HCT116 (cell line): ENCODE data around the gene CGB5. TPM values are rescaled to one million over a fixed set of nuclear protein-coding genes. Genes with fewer than 3 reads are reported as not detected.

Experiments
- ATAC-seq: fragments of 200-7000 bp; cut with Tn5 transposase; 2 replicates; pipeline ENCODE4 v1.9.1; 2020; ENCODE audit warnings: mild to moderate bottlenecking, moderate library complexity
- BruUV-seq: library from RNA; stranded (reverse); fragments of 400-500 nt; replicated peaks from 2 replicates; lab custom pipeline; 2021; lab: Mats Ljungman, UMichigan
- CTCF ChIA-PET: fragments of 300-600 bp; sonication (Branson Sonifier 250); formaldehyde crosslinking; loops from one replicate; lab custom pipeline; 2021; ENCODE audit warnings: antibody characterized with exemption; lab: Charles Lee
- POLR2A ChIA-PET: fragments of 300-600, 350-600 bp; sonication (Branson Sonifier 250); formaldehyde crosslinking; loops from one replicate; lab custom pipeline; 2021; ENCODE audit warnings: antibody characterized with exemption; lab: Charles Lee
- RAD21 ChIA-PET, 2 experiments: fragments of 300-600 bp; sonication (Branson Sonifier 250); formaldehyde crosslinking; loops; one replicate each; lab custom pipeline; 2023; ENCODE audit warnings: low total read pairs in 2 of 2; ENCODE audit not compliant: uncharacterized antibody in 2 of 2, unreplicated experiment in 2 of 2, low non-redundant PET in 1 of 2; lab: Charles Lee
- DNase-seq: peaks from one replicate; pipeline ENCODE4 v3.0.0-alpha.2; 2010; ENCODE audit warnings: low read depth, low spot score
- H2AFZ ChIP-seq: fragments of 200-600 bp; shearing (Covaris generic), sonication (generic); 2 replicates; pipeline ENCODE4 v1.6.1; 2017; ENCODE audit warnings: low read depth, mixed run types, mixed read lengths, antibody characterized with exemption, low read length; ENCODE audit not compliant: poor library complexity, severe bottlenecking
- H3K27ac ChIP-seq: 2 replicates; pipeline ENCODE4 v1.5.1; 2012; ENCODE audit warnings: low read depth, low read length
- H3K27me3 ChIP-seq: fragments of 200-600 bp; sonication (generic); 2 replicates; pipeline ENCODE4 v1.6.1; 2016; ENCODE audit warnings: mixed run types, low read length, mixed read lengths; ENCODE audit not compliant: insufficient read depth
- H3K36me3 ChIP-seq, 2 experiments: fragments of 200-500 bp in 1 of 2; fragments of 200-600 bp in 1 of 2; sonication (Bioruptor generic) in 1 of 2; sonication (generic) in 1 of 2; 2 replicates each; pipeline versions ENCODE4 v1.5.1 to v1.6.1; 2014 to 2016; ENCODE audit warnings: low read length in 2 of 2, inconsistent platforms in 1 of 2, mixed read lengths in 1 of 2, mixed run types in 1 of 2; ENCODE audit not compliant: insufficient read depth in 2 of 2, control insufficient read depth in 1 of 2
- H3K4me1 ChIP-seq, 2 experiments: fragments of 200-600 bp in 1 of 2; sonication (generic) in 1 of 2; 2 replicates each; pipeline versions ENCODE4 v1.5.1 to v1.6.1; 2012 to 2017; ENCODE audit warnings: low read length in 2 of 2, inconsistent platforms in 1 of 2, mild to moderate bottlenecking in 1 of 2, mixed read lengths in 1 of 2, mixed run types in 1 of 2, moderate library complexity in 1 of 2; ENCODE audit not compliant: insufficient read depth in 2 of 2, control insufficient read depth in 1 of 2
- H3K4me2 ChIP-seq: fragments of 200-600 bp; sonication (generic); 2 replicates; pipeline ENCODE4 v1.6.1; 2017; ENCODE audit warnings: mixed run types, low read length, mixed read lengths
- H3K4me3 ChIP-seq, 2 experiments: fragments of 200-600 bp in 1 of 2; sonication (generic) in 1 of 2; replicated peaks in 1 of 2; 2 replicates each; pipeline ENCODE4 v1.5.1; 2011 to 2016; ENCODE audit warnings: low read length in 2 of 2, control low read depth in 1 of 2, low read depth in 1 of 2, mild to moderate bottlenecking in 1 of 2, mixed read lengths in 1 of 2, mixed run types in 1 of 2
- H3K79me2 ChIP-seq: fragments of 200-600 bp; sonication (generic); 2 replicates; pipeline ENCODE4 v1.6.1; 2017; ENCODE audit warnings: mild to moderate bottlenecking, mixed run types, low read length, moderate library complexity, mixed read lengths; ENCODE audit not compliant: insufficient read depth
- H3K9ac ChIP-seq: fragments of 200-600 bp; sonication (generic); 2 replicates; pipeline ENCODE4 v1.6.1; 2016; ENCODE audit warnings: low read length, mixed read lengths
- H3K9me2 ChIP-seq: fragments of 200-600 bp; sonication (generic), shearing (Covaris generic); 2 replicates; pipeline ENCODE4 v1.6.1; 2017; ENCODE audit warnings: mixed run types, mild to moderate bottlenecking, moderate library complexity; ENCODE audit not compliant: insufficient read depth
- H3K9me3 ChIP-seq, 2 experiments: fragments of 200-500 bp in 1 of 2; fragments of 200-600 bp in 1 of 2; sonication (Bioruptor generic) in 1 of 2; sonication (generic) in 1 of 2; 2 replicates each; pipeline ENCODE4 v1.6.1; 2014 to 2017; ENCODE audit warnings: low read length in 2 of 2, mixed read lengths in 2 of 2, inconsistent platforms in 1 of 2, low read depth in 1 of 2, mild to moderate bottlenecking in 1 of 2, mixed run types in 1 of 2, moderate library complexity in 1 of 2; ENCODE audit not compliant: control insufficient read depth in 1 of 2, insufficient read depth in 1 of 2
- H4K20me1 ChIP-seq: fragments of 200-600 bp; sonication (generic), shearing (Covaris generic); 2 replicates; pipeline ENCODE4 v1.6.1; 2017; ENCODE audit warnings: mixed run types, mild to moderate bottlenecking, moderate library complexity; ENCODE audit not compliant: insufficient read depth
- CBX3 ChIP-seq: IDR thresholded peaks from 2 replicates; pipeline ENCODE4 v1.6.1; 2012; ENCODE audit warnings: low read depth
- CTCF ChIP-seq, 3 experiments: fragments of 200-600 bp in 1 of 3; sonication (generic) in 1 of 3; IDR thresholded peaks in 2 of 3; conservative IDR thresholded peaks in 1 of 3; 2 replicates each; pipeline ENCODE4 v1.5.1; 2012 to 2017; ENCODE audit warnings: low read depth in 2 of 3, low read length in 2 of 3, antibody characterized with exemption in 1 of 3, borderline replicate concordance in 1 of 3, control low read depth in 1 of 3, mild to moderate bottlenecking in 1 of 3, mixed read lengths in 1 of 3, mixed run types in 1 of 3, moderate library complexity in 1 of 3; ENCODE audit not compliant: insufficient read depth in 1 of 3
- EGR1 ChIP-seq: IDR thresholded peaks from 2 replicates; pipeline ENCODE4 v1.6.1; 2012; ENCODE audit warnings: low read depth
- ELF1 ChIP-seq: IDR thresholded peaks from 2 replicates; pipeline ENCODE4 v1.6.1; 2012; ENCODE audit warnings: low read depth, borderline replicate concordance
- EZH2 ChIP-seq: fragments of 200-600 bp; sonication (generic); IDR thresholded peaks from 2 replicates; pipeline ENCODE4 v1.6.1; 2017; ENCODE audit warnings: antibody characterized with exemption, mixed run types
- EZH2phosphoT487 ChIP-seq: fragments of 200-600 bp; IDR thresholded peaks from 2 replicates; pipeline ENCODE4 v1.6.1; 2018; ENCODE audit warnings: antibody characterized with exemption, borderline replicate concordance
- FOSL1 ChIP-seq: IDR thresholded peaks from 2 replicates; pipeline ENCODE4 v1.6.1; 2012; ENCODE audit warnings: low read depth
- JUND ChIP-seq: IDR thresholded peaks from 2 replicates; pipeline ENCODE4 v1.6.1; 2012
- POLR2A ChIP-seq: IDR thresholded peaks from 2 replicates; pipeline ENCODE4 v1.7.0; 2011; ENCODE audit warnings: borderline replicate concordance; ENCODE audit not compliant: insufficient read depth, insufficient read length; ENCODE audit errors: extremely low read depth
- POLR2AphosphoS5 ChIP-seq: IDR thresholded peaks from 2 replicates; pipeline ENCODE4 v1.6.1; 2011; ENCODE audit warnings: mild to moderate bottlenecking, low read depth, low read length, moderate library complexity
- RAD21 ChIP-seq: IDR thresholded peaks from 2 replicates; pipeline ENCODE4 v1.6.1; 2012; ENCODE audit warnings: low read depth, mild to moderate bottlenecking
- SP1 ChIP-seq: IDR thresholded peaks from 2 replicates; pipeline ENCODE4 v1.6.1; 2012; ENCODE audit warnings: low read depth
- SRF ChIP-seq: IDR thresholded peaks from 2 replicates; pipeline ENCODE4 v1.6.1; 2012; ENCODE audit warnings: low read depth
- YY1 ChIP-seq: IDR thresholded peaks from 2 replicates; pipeline ENCODE4 v1.6.1; 2011; ENCODE audit warnings: low read length, low read depth, moderate library complexity, mild to moderate bottlenecking; ENCODE audit not compliant: insufficient replicate concordance; ENCODE audit errors: extremely low read depth
- ZBTB33 ChIP-seq: IDR thresholded peaks from 2 replicates; pipeline ENCODE4 v1.6.1; 2011; ENCODE audit warnings: mild to moderate bottlenecking, low read length, moderate library complexity; ENCODE audit not compliant: insufficient replicate concordance; ENCODE audit errors: extremely low read depth
- ZFX ChIP-seq: fragments of 450-650 bp; IDR thresholded peaks from 2 replicates; pipeline ENCODE4 v1.6.1; 2017
- ZNF274 ChIP-seq: fragments of 200-500 bp; sonication (Bioruptor generic); IDR thresholded peaks from 2 replicates; pipeline ENCODE4 v1.6.1; 2014; ENCODE audit warnings: mild to moderate bottlenecking, low read depth, low read length, inconsistent platforms
- intact Hi-C: fragments of 100-400 bp; cut with micrococcal nuclease; formaldehyde crosslinking; loops from 2 replicates; pipeline ENCODE4 v1.10.0; 2022
- total RNA-seq: library from RNA; stranded (reverse); gene quantifications from one replicate; pipeline ENCODE4 v1.2.1, GENCODE V29; 2021; ENCODE audit not compliant: unreplicated experiment
- TF ChIP-seq, protein P1 (sequence below): IDR thresholded peaks from 2 replicates; pipeline ENCODE4 v1.6.1; 2012
- TF ChIP-seq, protein P2 (sequence below): IDR thresholded peaks from 2 replicates; pipeline ENCODE4 v1.6.1; 2012; ENCODE audit warnings: low read depth

Gene CGB5
- total RNA-seq, 1 experiment from 2014 or later = not detected

DNA sequence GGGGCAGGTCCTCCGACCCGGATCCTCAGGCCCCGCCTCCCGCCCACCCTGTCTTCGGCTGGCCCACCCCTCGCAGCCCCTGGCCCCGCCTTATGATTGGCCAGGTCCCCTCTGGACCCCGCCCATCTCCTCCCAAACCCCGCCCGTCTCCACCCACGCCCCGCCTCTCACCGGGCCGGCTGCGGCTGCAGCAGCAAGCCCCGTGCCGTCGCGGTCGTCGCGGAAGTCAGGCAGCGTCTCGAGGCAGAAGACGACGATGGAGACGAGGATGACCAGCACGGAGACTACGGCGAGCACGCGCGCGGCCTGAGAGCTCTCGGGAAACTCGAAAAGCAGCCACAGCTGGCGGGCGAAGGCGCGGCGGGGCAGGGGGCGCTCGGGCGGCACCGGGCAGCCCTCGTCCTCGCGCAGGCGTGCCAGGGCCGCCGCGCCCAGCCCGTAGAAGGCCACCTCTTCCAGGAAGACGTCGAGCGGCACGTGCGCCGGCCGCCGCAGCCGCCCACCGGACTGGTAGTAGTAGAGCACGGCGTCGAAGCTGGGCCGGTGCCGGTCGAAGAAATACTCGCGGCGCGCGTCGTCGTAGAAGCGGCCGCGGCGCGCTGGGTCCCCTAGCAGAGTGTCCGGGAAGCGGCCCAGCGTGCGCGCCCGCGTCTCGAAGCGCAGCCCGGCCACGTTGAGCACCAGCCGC lies 28.4 kb downstream of the CGB5 start:
- Histone ChIP-seq H3K79me2 (no peaks in the 10 kb centered on the region), H3K9ac (no peak overlapping the region), H3K36me3 (no peaks in the 10 kb centered on the region), H3K27ac (no peak overlapping the region), H3K27me3 (no peaks in the 10 kb centered on the region), H2AFZ (no peak overlapping the region), H3K9me2 (no peaks in the 10 kb centered on the region), H3K4me2 (no peak overlapping the region), H4K20me1 (no peaks in the 10 kb centered on the region), H3K4me1 (peaks cover 17 to 19% of the 10 kb centered on the region in 2 experiments), H3K9me3 (no peaks in the 10 kb centered on the region), H3K4me3 (no peak overlapping the region)
- ChIA-PET POLR2A (no interaction called here), RAD21 (no interaction called here), CTCF (no interaction called here)
- DNase-seq (no peak), ATAC-seq (no peak)
- TF ChIP-seq SP1 = no peak
- no peak for TF ChIP-seq SRF
- no peak for TF ChIP-seq EZH2
- no peak for TF ChIP-seq EZH2phosphoT487
- no peak for TF ChIP-seq POLR2A
- no peak for TF ChIP-seq ELF1
- no peak for TF ChIP-seq EGR1
- TF ChIP-seq ZFX = no peak
- TF ChIP-seq ZBTB33 = no peak
- TF ChIP-seq FOSL1 = no peak
- TF ChIP-seq, protein P1, sequence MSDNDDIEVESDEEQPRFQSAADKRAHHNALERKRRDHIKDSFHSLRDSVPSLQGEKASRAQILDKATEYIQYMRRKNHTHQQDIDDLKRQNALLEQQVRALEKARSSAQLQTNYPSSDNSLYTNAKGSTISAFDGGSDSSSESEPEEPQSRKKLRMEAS = no peak
- no peak for TF ChIP-seq POLR2AphosphoS5
- TF ChIP-seq RAD21 = no peak
- TF ChIP-seq CBX3 = no peak
- no peak for TF ChIP-seq JUND
- TF ChIP-seq YY1 = no peak
- no peak for TF ChIP-seq CTCF (IDR thresholded peaks at IDR 0.05 in 2 of 3, conservative IDR thresholded peaks at IDR 0.05 in 1 of 3; ENCODE audit: borderline replicate concordance in 1 of 3, insufficient read depth in 1 of 3, low read depth in 2 of 3, low read length in 2 of 3)
- no peak for TF ChIP-seq ZNF274
- TF ChIP-seq, protein P2, sequence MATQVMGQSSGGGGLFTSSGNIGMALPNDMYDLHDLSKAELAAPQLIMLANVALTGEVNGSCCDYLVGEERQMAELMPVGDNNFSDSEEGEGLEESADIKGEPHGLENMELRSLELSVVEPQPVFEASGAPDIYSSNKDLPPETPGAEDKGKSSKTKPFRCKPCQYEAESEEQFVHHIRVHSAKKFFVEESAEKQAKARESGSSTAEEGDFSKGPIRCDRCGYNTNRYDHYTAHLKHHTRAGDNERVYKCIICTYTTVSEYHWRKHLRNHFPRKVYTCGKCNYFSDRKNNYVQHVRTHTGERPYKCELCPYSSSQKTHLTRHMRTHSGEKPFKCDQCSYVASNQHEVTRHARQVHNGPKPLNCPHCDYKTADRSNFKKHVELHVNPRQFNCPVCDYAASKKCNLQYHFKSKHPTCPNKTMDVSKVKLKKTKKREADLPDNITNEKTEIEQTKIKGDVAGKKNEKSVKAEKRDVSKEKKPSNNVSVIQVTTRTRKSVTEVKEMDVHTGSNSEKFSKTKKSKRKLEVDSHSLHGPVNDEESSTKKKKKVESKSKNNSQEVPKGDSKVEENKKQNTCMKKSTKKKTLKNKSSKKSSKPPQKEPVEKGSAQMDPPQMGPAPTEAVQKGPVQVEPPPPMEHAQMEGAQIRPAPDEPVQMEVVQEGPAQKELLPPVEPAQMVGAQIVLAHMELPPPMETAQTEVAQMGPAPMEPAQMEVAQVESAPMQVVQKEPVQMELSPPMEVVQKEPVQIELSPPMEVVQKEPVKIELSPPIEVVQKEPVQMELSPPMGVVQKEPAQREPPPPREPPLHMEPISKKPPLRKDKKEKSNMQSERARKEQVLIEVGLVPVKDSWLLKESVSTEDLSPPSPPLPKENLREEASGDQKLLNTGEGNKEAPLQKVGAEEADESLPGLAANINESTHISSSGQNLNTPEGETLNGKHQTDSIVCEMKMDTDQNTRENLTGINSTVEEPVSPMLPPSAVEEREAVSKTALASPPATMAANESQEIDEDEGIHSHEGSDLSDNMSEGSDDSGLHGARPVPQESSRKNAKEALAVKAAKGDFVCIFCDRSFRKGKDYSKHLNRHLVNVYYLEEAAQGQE = no peak
- BruUV-seq = no TSS peak
- intact Hi-C loops = no loop called here
